Epithelial cell of esophagus (primary cell): ENCODE results near the gene SCAPER.
A peak's percentile ranks its signal among the peaks of the same experiment; 100 is the strongest.

Experiments
- DNase-seq: peaks from one replicate; pipeline ENCODE4 v3.0.0; 2010; ENCODE audit warnings: low read depth
- H3K4me3 ChIP-seq: 2 replicates; pipeline ENCODE4 v1.5.1; 2011; ENCODE audit warnings: mild to moderate bottlenecking, low read length, control low read depth
- CTCF ChIP-seq: IDR thresholded peaks from 2 replicates; pipeline ENCODE4 v1.5.1; 2011; ENCODE audit warnings: low read depth, mild to moderate bottlenecking, low read length, control low read depth, inconsistent platforms; ENCODE audit not compliant: insufficient read depth; ENCODE audit errors: missing control alignments

The SCAPER gene

GRCh38 chr15:76636059-76636458 lies 269.1 kb downstream of the SCAPER start:
- no peak for TF ChIP-seq CTCF
- H3K4me3 ChIP-seq: no peak overlapping the region
- DNase-seq: no peak

GRCh38 chr15:76626611-76627010 lies 278.5 kb downstream of the SCAPER start:
- TF ChIP-seq CTCF: no peak
- no peak overlapping the region for H3K4me3 ChIP-seq
- no peak for DNase-seq

GRCh38 chr15:76625267-76625666 lies 279.9 kb downstream of the SCAPER start:
- no peak for TF ChIP-seq CTCF
- DNase-seq: no peak

GRCh38 chr15:76614725-76615124 lies 290.4 kb downstream of the SCAPER start:
- no peak for TF ChIP-seq CTCF
- no peak overlapping the region for H3K4me3 ChIP-seq
- DNase-seq: no peak

More at GRCh38 chr15:76625267-76625666, 279.9 kb downstream of the SCAPER start:
- no peak overlapping the region for H3K4me3 ChIP-seq

DNA sequence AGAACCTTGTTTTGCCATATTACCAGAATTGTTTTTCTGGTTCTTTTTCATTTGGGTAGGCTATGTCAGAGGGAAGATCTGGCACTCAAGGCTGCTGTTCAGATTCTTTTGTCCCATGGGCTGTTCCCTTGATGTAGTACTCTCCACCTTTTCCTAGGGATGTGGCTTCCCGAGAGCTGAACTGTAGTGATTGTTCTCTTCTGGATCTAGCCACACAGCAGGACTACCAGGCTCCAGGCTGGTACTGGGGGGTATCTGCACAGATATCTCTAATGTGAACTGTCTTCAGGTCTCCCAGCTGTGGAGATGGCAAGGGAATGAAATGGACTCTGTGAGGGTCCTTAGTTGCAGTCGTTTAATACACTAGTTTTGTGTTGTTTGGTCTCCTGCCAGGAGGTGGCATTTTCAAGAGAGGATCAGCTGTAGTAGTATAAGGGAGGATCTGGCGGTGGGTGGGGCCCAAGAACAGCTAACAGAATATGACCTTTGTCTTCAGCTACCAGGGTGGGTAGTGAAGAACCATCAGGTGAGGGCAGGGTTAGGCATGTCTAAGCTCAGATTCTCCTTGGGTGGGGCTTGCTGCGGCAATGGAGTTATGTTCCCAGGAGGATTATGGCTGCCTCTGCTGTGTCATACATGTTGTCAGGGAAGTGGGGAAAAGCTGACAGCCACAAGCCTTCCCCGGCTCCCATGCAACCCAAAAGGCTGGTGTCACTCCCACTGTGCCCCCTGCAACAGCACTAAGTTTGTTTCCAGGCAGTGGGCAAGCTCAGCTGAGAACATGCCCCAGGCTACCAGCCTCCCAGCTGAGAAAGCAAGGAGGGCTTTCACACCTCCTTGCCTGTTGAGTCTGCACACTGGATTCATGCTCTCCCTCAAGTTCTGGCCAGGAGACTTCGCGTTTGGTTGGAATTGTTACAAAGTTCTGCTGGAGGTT lies 316.1 kb downstream of the SCAPER start:
- DNase-seq: peak; percentile 90
- no peak overlapping the region for H3K4me3 ChIP-seq
- peak; percentile 17 for TF ChIP-seq CTCF

GRCh38 chr15:76585576-76585897 lies 319.6 kb downstream of the SCAPER start:
- DNase-seq: no peak
- no peak overlapping the region for H3K4me3 ChIP-seq
- TF ChIP-seq CTCF: no peak
